BLaER1 treated with 17β-estradiol and CSF1 and Interleukin-3, amounts not matched to agents 10 nM and 100 nM (cell line): ENCODE data around the gene ADAMTS2.

Experiments used
- H3K27ac ChIP-seq, 11 experiments: shearing (Covaris generic); formaldehyde crosslinking; 2 replicates each; pipeline ENCODE4 v1.8.1; 2022
- H3K27me3 ChIP-seq, 11 experiments: shearing (Covaris generic); formaldehyde crosslinking; 2 replicates each; pipeline ENCODE4 v1.8.1; 2022
- H3K36me3 ChIP-seq, 11 experiments: shearing (Covaris generic); formaldehyde crosslinking; 2 replicates each; pipeline ENCODE4 v1.8.1; 2022
- H3K4me1 ChIP-seq, 10 experiments: shearing (Covaris generic); formaldehyde crosslinking; 2 replicates each; pipeline ENCODE4 v1.8.1; 2022
- H3K4me2 ChIP-seq, 11 experiments: shearing (Covaris generic); formaldehyde crosslinking; 2 replicates each; pipeline ENCODE4 v1.8.1; 2022
- H3K4me3 ChIP-seq, 10 experiments: shearing (Covaris generic); formaldehyde crosslinking; 2 replicates each; pipeline ENCODE4 v1.8.1; 2022
- H3K9ac ChIP-seq, 11 experiments: shearing (Covaris generic); formaldehyde crosslinking; 2 replicates each; pipeline ENCODE4 v1.8.1; 2022
- H3K9me3 ChIP-seq, 11 experiments: shearing (Covaris generic); formaldehyde crosslinking; replicated peaks in 1 of 11; 2 replicates each; pipeline ENCODE4 v1.8.1; 2022
- H4K20me1 ChIP-seq, 11 experiments: shearing (Covaris generic); formaldehyde crosslinking; 2 replicates each; pipeline ENCODE4 v1.8.1; 2022
- Cebpa-rat ChIP-seq, 11 experiments: shearing (Covaris generic); IDR thresholded peaks; 2 replicates each; pipeline ENCODE4 v1.8.1; 2022

Gene ADAMTS2

DNA sequence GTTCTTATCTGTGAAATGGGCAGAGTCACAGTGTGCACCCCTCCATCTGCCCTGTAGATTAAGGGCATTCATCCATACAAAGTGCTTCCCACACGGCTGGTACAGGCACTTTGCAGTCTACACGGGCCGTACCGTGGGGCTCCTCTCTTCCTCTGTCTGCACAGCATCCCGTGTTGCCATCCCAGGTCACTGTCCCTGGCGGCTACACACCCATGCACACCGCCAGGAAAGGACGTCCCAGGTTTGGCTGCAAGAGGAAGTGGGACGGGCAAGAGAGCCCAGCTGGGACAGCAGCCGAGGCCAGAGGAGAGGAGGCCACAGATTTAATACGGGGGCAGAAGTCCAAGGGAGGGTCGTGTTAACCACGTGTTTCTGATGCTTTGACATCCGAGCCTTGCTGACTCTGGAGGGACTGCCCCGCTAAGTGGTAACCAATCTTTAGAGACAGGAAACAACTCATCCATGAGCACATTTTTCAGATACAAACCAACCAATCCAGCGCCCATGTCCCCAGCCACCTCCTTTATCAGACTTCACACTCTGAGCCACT, 165.1 kb downstream of the ADAMTS2 start:
- no peak overlapping the region for H3K9ac ChIP-seq
- peak overlapping the region in 3 of 11 experiments; percentile 2 to 33 (median 18); a peak in 3 of 22 replicates for H3K4me2 ChIP-seq
- no peaks in the 10 kb centered on the region for H3K27me3 ChIP-seq
- peaks cover 13 to 32% (median 22%) of the 10 kb centered on the region in 10 experiments for H3K4me1 ChIP-seq
- H3K36me3 ChIP-seq, result peaks cover 0 to 3% (median 0%) of the 10 kb centered on the region in 11 experiments; a peak in 1 of 22 replicates
- TF ChIP-seq Cebpa-rat (IDR thresholded peaks at IDR 0.05), result no peak
- no peak overlapping the region for H3K27ac ChIP-seq
- H3K4me3 ChIP-seq, result no peak overlapping the region
- no peaks in the 10 kb centered on the region for H4K20me1 ChIP-seq
- H3K9me3 ChIP-seq, result peaks cover 5 to 33% (median 17%) of the 10 kb centered on the region in 11 experiments; a peak in 21 of 22 replicates

DNA sequence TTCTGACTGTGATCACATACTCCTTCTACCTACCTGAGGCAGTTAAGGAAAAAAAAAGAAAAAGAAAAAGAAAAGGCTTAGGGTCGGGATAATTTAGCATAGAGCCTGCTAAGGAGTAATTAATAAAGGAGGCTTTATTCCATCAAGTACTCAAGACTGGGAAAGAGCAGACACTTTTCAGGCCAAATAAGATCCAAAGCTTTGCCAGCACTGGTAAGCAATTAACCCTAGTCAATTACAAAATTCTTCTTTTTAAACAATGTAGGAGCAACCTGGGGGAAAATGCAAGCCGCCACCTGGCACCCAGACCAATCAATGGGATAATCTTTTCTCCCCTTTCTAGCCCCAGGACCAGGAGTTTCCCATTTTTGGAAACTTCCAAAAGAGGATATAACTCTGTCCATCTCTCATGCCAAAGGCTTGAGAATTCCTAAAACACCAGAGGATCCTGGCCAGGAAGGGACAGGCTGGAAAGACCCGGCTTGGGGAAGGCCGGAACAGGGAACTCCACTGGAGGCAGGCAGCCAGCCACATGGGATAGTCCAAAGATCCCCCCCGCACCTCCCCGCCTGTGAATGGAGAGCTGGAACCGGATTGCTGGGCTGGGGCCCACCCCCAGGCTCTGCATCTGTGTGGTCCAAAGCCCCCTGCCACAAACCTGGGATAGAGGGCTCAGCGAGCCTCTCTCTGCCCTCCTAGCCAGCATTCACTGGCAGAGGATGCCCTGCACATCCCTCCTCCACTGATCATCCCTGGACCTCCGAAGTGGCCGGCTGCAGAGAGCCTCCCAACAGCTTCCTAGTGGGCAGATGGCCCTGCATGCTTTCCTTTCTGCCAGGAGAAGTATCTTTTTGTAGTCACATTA, 167.3 kb downstream of the ADAMTS2 start:
- TF ChIP-seq Cebpa-rat (IDR thresholded peaks at IDR 0.05), result no peak
- H4K20me1 ChIP-seq, result no peaks in the 10 kb centered on the region
- peaks cover 13 to 34% (median 22%) of the 10 kb centered on the region in 10 experiments for H3K4me1 ChIP-seq
- H3K36me3 ChIP-seq, result peaks cover 0 to 3% (median 0%) of the 10 kb centered on the region in 11 experiments; a peak in 1 of 22 replicates
- H3K9ac ChIP-seq, result no peak overlapping the region
- peaks cover 5 to 33% (median 17%) of the 10 kb centered on the region in 11 experiments; a peak in 21 of 22 replicates for H3K9me3 ChIP-seq
- no peak overlapping the region for H3K4me2 ChIP-seq
- no peaks in the 10 kb centered on the region for H3K27me3 ChIP-seq
- H3K4me3 ChIP-seq, result no peak overlapping the region
- H3K27ac ChIP-seq, result no peak overlapping the region

GRCh38 chr5:179176571-179177230, 168.6 kb downstream of the ADAMTS2 start:
- H3K27ac ChIP-seq, result no peak overlapping the region
- peaks cover 0 to 3% (median 0%) of the 10 kb centered on the region in 11 experiments; a peak in 1 of 22 replicates for H3K36me3 ChIP-seq
- H3K9me3 ChIP-seq, result peaks cover 5 to 33% (median 17%) of the 10 kb centered on the region in 11 experiments; a peak in 21 of 22 replicates
- no peak overlapping the region for H3K9ac ChIP-seq
- peaks cover 5 to 30% (median 11%) of the 10 kb centered on the region in 10 experiments for H3K4me1 ChIP-seq
- no peak overlapping the region for H3K4me3 ChIP-seq
- H4K20me1 ChIP-seq, result no peaks in the 10 kb centered on the region
- peak overlapping the region in 1 of 11 experiments; percentile 72; a peak in 1 of 22 replicates for H3K4me2 ChIP-seq
- TF ChIP-seq Cebpa-rat (IDR thresholded peaks at IDR 0.05), result no peak
- no peaks in the 10 kb centered on the region for H3K27me3 ChIP-seq

DNA sequence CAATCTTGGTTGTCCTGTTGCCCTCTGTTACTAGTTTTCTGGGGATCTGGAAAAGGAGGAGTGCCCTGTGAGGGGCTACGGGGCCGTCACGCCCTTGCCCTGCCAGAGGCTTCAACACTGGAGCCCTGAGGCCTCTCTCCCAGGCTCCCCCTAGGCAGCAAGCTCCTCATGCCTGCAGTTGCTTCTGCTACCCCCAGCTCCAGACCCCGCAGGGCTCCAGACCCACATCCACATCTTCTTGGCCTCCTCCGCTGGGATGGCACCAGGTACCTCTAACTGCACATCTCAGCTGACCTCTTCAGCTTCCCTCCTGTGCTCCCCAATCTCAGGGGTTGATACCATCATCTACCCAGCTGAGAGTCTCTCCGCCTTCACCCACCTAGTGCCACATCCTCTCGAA, 169.1 kb downstream of the ADAMTS2 start:
- peak overlapping the region in 2 of 11 experiments; percentile 53 to 72; a peak in 4 of 22 replicates for H3K4me2 ChIP-seq
- H4K20me1 ChIP-seq, result no peaks in the 10 kb centered on the region
- no peak for TF ChIP-seq Cebpa-rat (IDR thresholded peaks at IDR 0.05)
- H3K9ac ChIP-seq, result no peak overlapping the region
- H3K4me1 ChIP-seq, result peaks cover 0 to 27% (median 6%) of the 10 kb centered on the region in 10 experiments; a peak in 15 of 20 replicates
- H3K4me3 ChIP-seq, result no peak overlapping the region
- H3K27ac ChIP-seq, result no peak overlapping the region
- peaks cover 0 to 3% (median 0%) of the 10 kb centered on the region in 11 experiments; a peak in 1 of 22 replicates for H3K36me3 ChIP-seq
- H3K9me3 ChIP-seq, result peaks cover 5 to 32% (median 17%) of the 10 kb centered on the region in 11 experiments; a peak in 21 of 22 replicates
- H3K27me3 ChIP-seq, result no peaks in the 10 kb centered on the region

DNA sequence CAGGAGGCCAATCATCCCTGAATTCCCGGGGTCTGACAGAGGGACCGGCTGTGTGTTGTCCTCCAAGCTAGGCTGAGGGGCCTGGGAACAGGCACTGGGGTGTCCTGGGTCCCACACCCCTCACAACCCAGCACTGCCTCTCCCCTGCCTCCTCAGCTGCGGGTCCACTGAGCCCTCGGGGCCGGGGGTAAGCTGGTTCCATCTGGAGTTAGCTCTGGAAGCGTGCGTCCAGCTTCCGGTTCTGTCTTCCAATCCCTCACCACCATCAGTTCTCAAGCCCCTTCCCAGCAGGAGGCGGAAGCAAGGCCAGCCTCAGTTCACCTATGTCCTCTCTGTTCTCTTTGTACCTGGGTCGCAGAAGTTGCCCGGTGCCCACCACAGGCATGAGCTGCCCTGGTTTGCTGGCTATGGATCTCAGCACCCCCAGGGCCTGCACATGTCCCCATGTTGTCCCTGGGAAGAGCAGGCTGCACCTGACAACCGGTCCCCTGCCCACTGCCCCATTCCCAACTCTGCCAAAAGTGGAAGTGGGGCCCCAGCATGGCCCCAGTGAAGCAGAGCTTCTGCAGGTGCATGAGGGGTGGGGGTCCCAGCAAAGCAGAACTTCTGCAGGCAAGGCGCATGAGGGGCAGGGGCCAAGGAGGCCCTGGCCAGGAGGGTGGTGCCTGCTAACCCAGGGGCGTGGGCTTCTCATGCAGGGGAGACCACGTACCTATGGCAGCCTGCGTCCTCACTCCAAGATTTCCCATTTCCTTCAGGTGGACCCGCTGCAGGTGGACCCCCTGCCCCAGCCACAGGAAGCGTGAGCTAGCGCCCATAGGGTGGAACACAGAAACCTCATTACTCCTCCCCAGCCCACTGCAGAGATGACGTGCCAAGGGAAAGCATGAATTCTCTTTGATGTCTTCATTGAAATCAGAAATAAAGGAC, 173.2 kb downstream of the ADAMTS2 start:
- no peaks in the 10 kb centered on the region for H3K27me3 ChIP-seq
- no peaks in the 10 kb centered on the region for H4K20me1 ChIP-seq
- H3K9ac ChIP-seq, result no peak overlapping the region
- H3K4me2 ChIP-seq, result no peak overlapping the region
- no peak overlapping the region for H3K27ac ChIP-seq
- no peak overlapping the region for H3K4me3 ChIP-seq
- H3K9me3 ChIP-seq, result no peaks in the 10 kb centered on the region
- no peaks in the 10 kb centered on the region for H3K36me3 ChIP-seq
- peaks cover 12 to 26% (median 16%) of the 10 kb centered on the region in 10 experiments for H3K4me1 ChIP-seq
- TF ChIP-seq Cebpa-rat (IDR thresholded peaks at IDR 0.05), result no peak

- Histone ChIP-seq H3K27ac (no peak overlapping the region), H3K9ac (no peak overlapping the region), H3K9me3 (no peaks in the 10 kb centered on the region), H4K20me1 (no peaks in the 10 kb centered on the region), H3K4me1 (peaks cover 12 to 25% (median 18%) of the 10 kb centered on the region in 10 experiments), H3K4me2 (no peak overlapping the region), H3K4me3 (no peak overlapping the region), H3K36me3 (no peaks in the 10 kb centered on the region), H3K27me3 (no peaks in the 10 kb centered on the region)
- no peak for TF ChIP-seq Cebpa-rat (IDR thresholded peaks at IDR 0.05)
These were observed 173.9 kb downstream of the ADAMTS2 start for GRCh38 chr5:179171251-179171815.

DNA sequence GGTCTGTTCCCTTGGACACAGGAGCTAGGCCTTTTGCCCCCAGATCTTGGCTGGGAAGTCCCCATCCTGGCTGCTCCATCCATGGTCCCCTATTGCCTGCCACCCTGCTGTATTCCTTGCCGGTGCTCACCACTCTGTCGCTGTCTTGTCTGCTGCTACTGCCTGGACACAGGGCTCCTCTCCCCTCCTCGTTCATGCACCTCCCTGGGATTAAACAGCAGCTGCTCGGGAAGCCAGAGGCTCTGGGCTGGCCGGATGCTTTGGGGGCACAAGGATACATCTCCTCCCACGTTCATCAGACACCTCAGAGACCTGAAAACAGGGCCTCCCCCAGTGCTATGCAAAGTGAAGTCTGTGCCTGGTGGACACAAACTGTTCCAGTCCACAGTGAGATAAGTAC, 174.7 kb downstream of the ADAMTS2 start:
- no peak overlapping the region for H3K9ac ChIP-seq
- no peak overlapping the region for H3K27ac ChIP-seq
- no peaks in the 10 kb centered on the region for H3K36me3 ChIP-seq
- TF ChIP-seq Cebpa-rat (IDR thresholded peaks at IDR 0.05), result no peak
- H3K4me3 ChIP-seq, result no peak overlapping the region
- no peaks in the 10 kb centered on the region; a peak in 1 of 22 replicates for H4K20me1 ChIP-seq
- no peaks in the 10 kb centered on the region for H3K9me3 ChIP-seq
- H3K27me3 ChIP-seq, result no peaks in the 10 kb centered on the region
- H3K4me1 ChIP-seq, result peaks cover 12 to 21% (median 18%) of the 10 kb centered on the region in 10 experiments
- H3K4me2 ChIP-seq, result no peak overlapping the region

DNA sequence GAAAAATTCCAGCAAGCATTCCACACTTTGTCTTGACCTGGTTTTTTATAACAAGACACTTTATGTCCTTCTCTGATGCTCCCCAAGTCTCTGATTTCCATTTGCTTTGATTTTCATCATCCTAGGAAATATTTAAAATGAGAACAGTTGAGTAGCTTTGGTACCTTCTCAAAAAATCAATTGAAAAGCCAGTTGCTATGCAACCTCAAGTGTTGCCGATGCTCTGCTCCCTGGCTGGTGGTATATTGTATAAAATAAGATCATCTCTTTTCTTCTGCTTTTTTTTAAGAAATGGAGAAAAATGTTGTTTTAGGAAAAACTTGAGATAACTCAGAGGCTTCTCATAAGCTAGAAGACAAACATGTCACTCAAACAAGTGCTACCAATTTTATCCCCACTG, 175.4 kb downstream of the ADAMTS2 start:
- TF ChIP-seq Cebpa-rat (IDR thresholded peaks at IDR 0.05), result no peak
- H3K4me1 ChIP-seq, result peaks cover 10 to 20% (median 15%) of the 10 kb centered on the region in 10 experiments
- no peaks in the 10 kb centered on the region; a peak in 2 of 22 replicates for H4K20me1 ChIP-seq
- no peak overlapping the region for H3K27ac ChIP-seq
- no peak overlapping the region for H3K9ac ChIP-seq
- no peak overlapping the region for H3K4me3 ChIP-seq
- no peaks in the 10 kb centered on the region for H3K27me3 ChIP-seq
- H3K9me3 ChIP-seq, result no peaks in the 10 kb centered on the region
- no peaks in the 10 kb centered on the region for H3K36me3 ChIP-seq
- H3K4me2 ChIP-seq, result no peak overlapping the region
